ENCODE data around the gene MTRF1.

The MTRF1 gene

GRCh38 chr13:41263261-41263971 lies at the start of gene MTRF1:
TSS of gene MTRF1 (minus strand) at chr13:41263576. CDS start at chr13:41260907, 2,669 bp downstream.
- DNase-seq (ENCODE audit: low read depth), result peak; percentile 21

- DNase-seq (ENCODE audit: low read depth), result no peak
These were observed 49.7 kb upstream of the MTRF1 start for GRCh38 chr13:41313117-41313516.

GRCh38 chr13:41312176-41312500 lies 48.8 kb upstream of the MTRF1 start:
- DNase-seq (ENCODE audit: low read depth), result no peak

GRCh38 chr13:41311406-41312175 lies 48.2 kb upstream of the MTRF1 start:
- DNase-seq (ENCODE audit: low read depth), result no peak

- peak; percentile 54 for DNase-seq (ENCODE audit: low read depth)
These were observed 47.6 kb upstream of the MTRF1 start, which contains the start of gene NAA16 for GRCh38 chr13:41310963-41311405. TSS of gene NAA16 (plus strand) at chr13:41311267. CDS start at chr13:41311529, 262 bp downstream.

GRCh38 chr13:41307884-41308640 lies 44.7 kb upstream of the MTRF1 start:
- no peak for DNase-seq (ENCODE audit: low read depth)

GRCh38 chr13:41306271-41307145 lies 43.1 kb upstream of the MTRF1 start:
- no peak for DNase-seq (ENCODE audit: low read depth)

GRCh38 chr13:41304551-41304950 lies 41.2 kb upstream of the MTRF1 start:
- no peak for DNase-seq (ENCODE audit: low read depth)

GRCh38 chr13:41302743-41303142 lies 39.4 kb upstream of the MTRF1 start:
- no peak for DNase-seq (ENCODE audit: low read depth)

- no peak for DNase-seq (ENCODE audit: low read depth)
These were observed 36.1 kb upstream of the MTRF1 start for GRCh38 chr13:41299316-41300094.

- DNase-seq (ENCODE audit: low read depth), result no peak
These were observed 33.7 kb upstream of the MTRF1 start for GRCh38 chr13:41296879-41297646.

GRCh38 chr13:41295973-41296372 lies 32.6 kb upstream of the MTRF1 start:
- DNase-seq (ENCODE audit: low read depth), result no peak

GRCh38 chr13:41294914-41295313 lies 31.5 kb upstream of the MTRF1 start:
- DNase-seq (ENCODE audit: low read depth), result no peak

GRCh38 chr13:41293272-41293671 lies 29.9 kb upstream of the MTRF1 start:
- DNase-seq (ENCODE audit: low read depth), result no peak

- no peak for DNase-seq (ENCODE audit: low read depth)
These were observed 27.9 kb upstream of the MTRF1 start for GRCh38 chr13:41291246-41291645.

- no peak for DNase-seq (ENCODE audit: low read depth)
These were observed 26.1 kb upstream of the MTRF1 start for GRCh38 chr13:41289463-41289881.

- no peak for DNase-seq (ENCODE audit: low read depth)
These were observed 23.0 kb upstream of the MTRF1 start for GRCh38 chr13:41286370-41286769.

GRCh38 chr13:41284512-41285288 lies 21.3 kb upstream of the MTRF1 start:
- no peak for DNase-seq (ENCODE audit: low read depth)

GRCh38 chr13:41282129-41282571 lies 18.8 kb upstream of the MTRF1 start:
- DNase-seq (ENCODE audit: low read depth), result no peak
